Mucosa of rectum (tissue), 2 donors: ENCODE data around the gene HEXB.

ENCODE experiments used
- H3K27ac ChIP-seq, 2 donors: one replicate each; pipeline ENCODE4 v1.7.0; 2013; ENCODE audit warnings: inconsistent platforms in 2 of 2, low read depth in 2 of 2, low read length in 2 of 2
- H3K27me3 ChIP-seq, 2 donors: one replicate each; pipeline ENCODE4 v1.7.0; 2013; ENCODE audit warnings: low read length in 2 of 2; ENCODE audit not compliant: control insufficient read depth in 2 of 2, insufficient read depth in 2 of 2
- H3K36me3 ChIP-seq, 2 donors: one replicate each; pipeline ENCODE4 v1.7.0; 2013; ENCODE audit warnings: low read length in 2 of 2; ENCODE audit not compliant: control insufficient read depth in 2 of 2, insufficient read depth in 2 of 2
- H3K4me1 ChIP-seq, 2 donors: one replicate each; pipeline ENCODE4 v1.7.0; 2013; ENCODE audit warnings: low read length in 2 of 2, mild to moderate bottlenecking in 1 of 2; ENCODE audit not compliant: control insufficient read depth in 2 of 2, insufficient read depth in 2 of 2
- H3K4me3 ChIP-seq, 2 donors: one replicate each; pipeline ENCODE4 v1.7.0; 2013; ENCODE audit warnings: low read length in 2 of 2
- H3K9ac ChIP-seq, 2 donors: one replicate each; pipeline ENCODE4 v1.7.0; 2013; ENCODE audit warnings: low read length in 2 of 2, low read depth in 1 of 2, mild to moderate bottlenecking in 1 of 2
- H3K9me3 ChIP-seq, 2 donors: one replicate each; pipeline ENCODE4 v1.7.0; 2013; ENCODE audit warnings: low read length in 2 of 2; ENCODE audit not compliant: control insufficient read depth in 2 of 2
- donor health status: healthy.
- donor health status: Normal muscosa, but diverticular disease.

Gene HEXB

DNA sequence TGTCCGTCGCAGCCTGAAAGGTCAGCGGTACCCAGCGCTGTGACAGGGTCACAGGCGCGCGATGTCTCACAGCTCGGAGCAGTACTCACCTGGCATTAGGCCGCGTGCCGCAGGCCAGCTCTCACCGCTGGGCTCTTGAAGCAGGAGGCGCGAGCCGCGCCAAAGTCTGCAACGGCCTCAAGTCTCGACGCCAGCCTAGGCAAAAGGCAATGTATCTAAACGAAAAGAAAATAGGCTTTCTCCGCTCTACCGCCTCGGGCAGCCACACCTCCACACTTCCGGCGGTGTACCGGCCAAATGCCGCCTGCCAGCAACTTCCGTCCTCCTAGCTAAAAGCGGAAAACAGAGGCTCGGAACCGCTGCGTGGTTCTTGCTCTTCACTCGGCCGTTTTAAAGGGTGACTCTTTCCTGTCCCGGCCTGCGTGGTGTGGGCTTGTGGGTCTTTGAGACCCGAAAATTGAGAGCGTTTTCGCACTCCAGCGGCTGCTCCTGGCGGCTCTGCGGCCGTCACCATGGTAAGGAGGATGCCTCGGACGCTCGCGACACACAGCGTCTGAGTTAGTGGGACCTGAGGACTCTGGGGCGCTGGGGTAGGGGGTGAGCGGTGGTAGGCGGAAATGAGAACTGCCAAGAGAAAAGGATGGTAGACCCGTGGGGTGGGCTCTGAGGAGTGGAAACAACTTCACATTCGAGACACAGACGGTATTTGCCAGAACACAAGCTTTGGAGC lies 82.0 kb downstream of the HEXB start, which contains the start of the genes GFM2 and NSA2:
Gene GFM2 (minus strand): TSS at position 269 of the 730 bp plus-strand sequence. CDS start 3,375 bp downstream, outside the sequence.
Gene NSA2 (plus strand): TSS at position 401 of the 730 bp plus-strand sequence. CDS start 112 bp downstream, at position 513.
- no peaks in the 10 kb centered on the region for H3K27me3 ChIP-seq
- H3K4me3 ChIP-seq = peak within 1 kb of the TSS; percentile 95 to 97
- peaks cover 15 to 23% of the 10 kb centered on the region in 2 donors for H3K36me3 ChIP-seq
- no peaks in the 10 kb centered on the region for H3K9me3 ChIP-seq
- H3K9ac ChIP-seq = peak within 1 kb of the TSS; percentile 82 to 87
- peaks cover 20 to 21% of the 10 kb centered on the region in 2 donors for H3K4me1 ChIP-seq
- peak within 1 kb of the TSS; percentile 76 to 77 for H3K27ac ChIP-seq

DNA sequence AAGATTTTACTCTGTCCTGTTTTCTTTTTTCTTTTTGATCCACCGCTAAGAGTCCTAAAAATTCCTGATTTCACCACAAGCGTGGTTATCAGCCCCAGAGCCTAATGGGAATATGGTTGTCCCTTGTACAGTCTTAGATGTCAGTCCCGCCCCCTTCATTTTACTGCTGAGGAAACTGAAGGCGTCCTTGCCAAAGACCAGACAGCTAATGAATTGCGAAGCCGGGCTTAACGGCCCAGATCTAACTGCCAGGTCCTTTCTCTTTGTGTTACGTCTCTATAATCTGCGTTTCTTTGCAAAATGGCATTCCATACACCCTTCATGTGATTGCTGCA lies 82.5 kb downstream of the HEXB start:
- Histone ChIP-seq H3K4me1 (peaks cover 20 to 21% of the 10 kb centered on the region in 2 donors), H3K9ac (peak overlapping the region; percentile 82 to 87), H3K27me3 (no peaks in the 10 kb centered on the region), H3K4me3 (peak overlapping the region; percentile 95 to 97), H3K9me3 (no peaks in the 10 kb centered on the region), H3K27ac (peak overlapping the region; percentile 72 to 76), H3K36me3 (peaks cover 13 to 22% of the 10 kb centered on the region in 2 donors)
